VCaP (cell line): ENCODE measurements around the gene NAGPA.

ENCODE experiments used
- H3K27ac ChIP-seq: fragments of 450-650 bp; 2 replicates; pipeline ENCODE4 v1.5.1; 2017
- CTCF ChIP-seq: fragments of 450-650 bp; conservative IDR thresholded peaks from 2 replicates; pipeline ENCODE4 v1.5.1; 2017; ENCODE audit warnings: mild to moderate bottlenecking, moderate library complexity

Gene NAGPA

DNA sequence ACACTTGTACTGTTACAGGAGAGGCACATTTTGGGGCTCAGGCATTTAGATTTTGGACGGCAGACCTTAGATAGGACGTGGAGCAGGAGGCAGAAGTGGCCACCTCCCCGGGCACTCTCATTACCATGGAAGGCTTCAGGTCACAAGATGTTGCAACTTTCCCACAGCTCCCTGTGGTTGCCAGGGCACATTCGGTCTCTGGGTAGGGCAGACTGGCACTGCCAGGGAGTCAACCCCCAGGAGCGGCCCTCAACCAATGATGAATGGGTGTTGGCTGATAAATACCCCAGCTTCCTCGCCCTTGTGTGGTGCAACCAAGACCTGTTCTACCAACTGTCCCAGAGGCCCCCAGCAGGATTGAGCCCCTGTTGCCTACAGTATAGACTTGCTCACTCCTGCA lies 11.2 kb downstream of the NAGPA start:
- H3K27ac ChIP-seq, result no peak overlapping the region
- no peak for TF ChIP-seq CTCF

- no peak for TF ChIP-seq CTCF
- no peak overlapping the region for H3K27ac ChIP-seq
Observed at GRCh38 chr16:5020551-5020950, 13.2 kb downstream of the NAGPA start.

- no peak overlapping the region for H3K27ac ChIP-seq
- no peak for TF ChIP-seq CTCF
Observed at GRCh38 chr16:5019775-5020174, 14.0 kb downstream of the NAGPA start.

GRCh38 chr16:5018793-5019192 lies 14.9 kb downstream of the NAGPA start:
- TF ChIP-seq CTCF, result no peak
- H3K27ac ChIP-seq, result no peak overlapping the region

GRCh38 chr16:5017678-5017969 lies 16.1 kb downstream of the NAGPA start:
- TF ChIP-seq CTCF, result no peak
- H3K27ac ChIP-seq, result no peak overlapping the region

- no peak for TF ChIP-seq CTCF
- no peak overlapping the region for H3K27ac ChIP-seq
Observed at GRCh38 chr16:5016967-5017677, 16.6 kb downstream of the NAGPA start.

- H3K27ac ChIP-seq, result no peak overlapping the region
- TF ChIP-seq CTCF, result no peak
Observed at GRCh38 chr16:5015887-5016286, 17.8 kb downstream of the NAGPA start.

DNA sequence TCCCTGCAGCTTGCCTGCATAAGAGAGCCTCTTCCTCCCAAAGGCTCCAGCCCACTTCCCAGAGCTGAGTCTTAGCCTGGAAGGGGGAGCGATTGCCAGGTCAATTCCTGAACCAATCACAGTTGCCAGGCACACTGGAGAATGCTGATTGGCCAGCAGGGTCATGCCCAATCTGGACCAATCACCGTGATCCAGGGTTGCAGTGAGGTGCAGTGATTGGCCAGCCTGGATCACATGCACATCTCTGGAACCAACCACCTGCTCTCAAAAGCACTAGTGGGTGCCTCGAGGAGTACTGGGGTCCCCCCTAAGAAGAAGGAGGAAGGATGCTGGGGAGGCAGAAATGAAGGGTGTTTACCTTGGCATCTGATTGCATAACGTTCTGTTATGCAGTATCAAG lies 18.4 kb downstream of the NAGPA start:
- no peak overlapping the region for H3K27ac ChIP-seq
- TF ChIP-seq CTCF, result no peak
